Measurements from ENCODE around the gene NGF. TPM values are rescaled to one million over a fixed set of nuclear protein-coding genes. Genes with fewer than 3 reads are reported as not detected.

NGF gene
- total RNA-seq, 1 donor from 2014 or later: 2.6 TPM

- no peak for DNase-seq (ENCODE audit: low spot score)
Measured at GRCh38 chr1:115283249-115283648, 54.8 kb downstream of the NGF start.

GRCh38 chr1:115282807-115283208, 55.2 kb downstream of the NGF start:
- peak; percentile 54 for DNase-seq (ENCODE audit: low spot score)

GRCh38 chr1:115281143-115281542, 56.9 kb downstream of the NGF start:
- DNase-seq (ENCODE audit: low spot score): no peak

- no peak for DNase-seq (ENCODE audit: low spot score)
Measured at GRCh38 chr1:115280064-115280463, 58.0 kb downstream of the NGF start.

- DNase-seq (ENCODE audit: low spot score): no peak
Measured at GRCh38 chr1:115278211-115278610, 59.8 kb downstream of the NGF start.

GRCh38 chr1:115277276-115277675, 60.8 kb downstream of the NGF start:
- no peak for DNase-seq (ENCODE audit: low spot score)

GRCh38 chr1:115275216-115275615, 62.8 kb downstream of the NGF start:
- no peak for DNase-seq (ENCODE audit: low spot score)

GRCh38 chr1:115274467-115274866, 63.6 kb downstream of the NGF start:
- peak; percentile 39 for DNase-seq (ENCODE audit: low spot score)

- DNase-seq (ENCODE audit: low spot score): no peak
Measured at GRCh38 chr1:115266729-115267421, 71.2 kb downstream of the NGF start.

GRCh38 chr1:115265099-115265498, 73.0 kb downstream of the NGF start:
- no peak for DNase-seq (ENCODE audit: low spot score)

GRCh38 chr1:115262886-115263285, 75.2 kb downstream of the NGF start:
- no peak for DNase-seq (ENCODE audit: low spot score)

- DNase-seq (ENCODE audit: low spot score): no peak
Measured at GRCh38 chr1:115261496-115261895, 76.6 kb downstream of the NGF start.

- DNase-seq (ENCODE audit: low spot score): no peak
Measured at GRCh38 chr1:115258302-115258866, 79.7 kb downstream of the NGF start.

GRCh38 chr1:115257591-115257990, 80.5 kb downstream of the NGF start:
- no peak for DNase-seq (ENCODE audit: low spot score)

GRCh38 chr1:115255154-115255553, 82.9 kb downstream of the NGF start:
- no peak for DNase-seq (ENCODE audit: low spot score)

GRCh38 chr1:115252585-115252984, 85.5 kb downstream of the NGF start:
- no peak for DNase-seq (ENCODE audit: low spot score)

- no peak for DNase-seq (ENCODE audit: low spot score)
Measured at GRCh38 chr1:115251856-115252255, 86.2 kb downstream of the NGF start.

GRCh38 chr1:115251340-115251748, 86.7 kb downstream of the NGF start:
- no peak for DNase-seq (ENCODE audit: low spot score)

GRCh38 chr1:115246526-115246925, 91.5 kb downstream of the NGF start:
- no peak for DNase-seq (ENCODE audit: low spot score)

- DNase-seq (ENCODE audit: low spot score): no peak
Measured at GRCh38 chr1:115245227-115245626, 92.8 kb downstream of the NGF start.

- DNase-seq (ENCODE audit: low spot score): no peak
Measured at GRCh38 chr1:115242543-115242942, 95.5 kb downstream of the NGF start.

GRCh38 chr1:115241309-115241708, 96.7 kb downstream of the NGF start:
- DNase-seq (ENCODE audit: low spot score): no peak

GRCh38 chr1:115240297-115240696, 97.8 kb downstream of the NGF start:
- DNase-seq (ENCODE audit: low spot score): no peak

- DNase-seq (ENCODE audit: low spot score): no peak
Measured at GRCh38 chr1:115239426-115239825, 98.6 kb downstream of the NGF start.
